Left forelimb (tissue), 1 donor: ENCODE results near the gene PRR3.

ENCODE experiments used
- DNase-seq: peaks from one replicate; pipeline ENCODE4 v3.0.0-alpha.2; 2018; ENCODE audit warnings: low spot score

The PRR3 gene

GRCh38 chr6:30571762-30572082, 14.6 kb downstream of the PRR3 start:
- no peak for DNase-seq

DNA sequence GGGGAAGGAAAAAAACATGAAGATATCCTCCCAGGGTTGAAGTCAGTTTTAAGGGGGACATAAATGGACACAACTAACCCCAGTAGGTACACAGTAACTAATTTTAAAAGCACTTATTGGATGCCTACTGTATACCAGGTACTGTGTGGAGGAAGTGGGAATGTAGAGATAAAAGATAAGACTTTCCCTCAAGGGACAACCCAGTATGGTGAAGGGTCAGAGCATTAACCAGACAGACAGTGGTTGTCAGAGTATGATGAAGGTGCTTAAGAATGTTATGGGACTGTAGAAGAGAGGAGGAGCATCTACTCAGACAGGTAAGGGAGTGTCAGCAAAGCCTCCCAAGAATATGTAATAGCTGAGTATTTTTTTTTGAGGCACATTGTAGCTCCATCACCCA, 15.1 kb downstream of the PRR3 start:
- no peak for DNase-seq

DNA sequence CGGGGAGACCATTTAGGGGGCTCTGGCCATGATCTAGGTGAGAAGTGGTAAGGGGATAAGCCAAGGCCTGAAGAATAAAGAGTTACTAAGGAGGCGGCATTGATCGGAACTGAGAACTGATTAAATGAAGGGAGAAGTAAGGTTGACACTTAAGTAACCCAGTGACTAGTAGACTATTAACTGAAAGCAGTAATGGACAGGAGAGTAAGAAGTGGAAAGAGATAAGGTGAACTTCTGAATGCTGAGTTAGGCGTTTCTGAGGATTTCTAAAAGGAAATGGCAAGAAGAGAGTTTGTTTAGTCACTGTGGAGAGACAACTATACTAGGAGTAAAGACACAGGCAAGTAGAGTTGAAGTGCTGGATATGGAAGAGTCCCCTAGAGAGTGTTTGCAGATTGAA, 16.0 kb downstream of the PRR3 start:
- DNase-seq, result no peak

- DNase-seq, result no peak
These were observed 21.0 kb downstream of the PRR3 start for GRCh38 chr6:30578051-30578450.

GRCh38 chr6:30583921-30584320, 26.8 kb downstream of the PRR3 start:
- no peak for DNase-seq

DNA sequence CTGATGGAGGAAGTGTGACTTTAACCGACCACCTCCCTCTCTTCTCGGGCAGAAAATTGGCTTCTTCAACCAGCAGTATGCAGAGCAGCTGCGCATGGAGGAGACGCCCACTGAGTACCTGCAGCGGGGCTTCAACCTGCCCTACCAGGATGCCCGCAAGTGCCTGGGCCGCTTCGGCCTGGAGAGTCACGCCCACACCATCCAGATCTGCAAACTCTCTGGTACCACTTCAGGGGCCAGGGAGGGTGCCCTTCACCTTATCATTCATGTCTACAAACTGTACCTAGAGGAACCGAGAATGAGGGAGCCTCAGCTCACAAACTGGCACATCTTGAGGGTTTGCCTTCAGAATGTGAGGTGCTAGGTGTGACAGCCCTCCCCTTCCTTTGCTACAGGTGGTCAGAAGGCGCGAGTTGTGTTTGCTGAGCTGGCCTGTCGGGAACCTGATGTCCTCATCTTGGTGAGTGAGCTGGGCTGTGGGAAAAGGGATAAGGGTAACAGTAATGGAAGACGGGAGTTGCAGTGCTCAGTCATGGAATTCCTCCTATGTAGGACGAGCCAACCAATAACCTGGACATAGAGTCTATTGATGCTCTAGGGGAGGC, 32.8 kb downstream of the PRR3 start:
- no peak for DNase-seq

GRCh38 chr6:30590509-30590908, 33.4 kb downstream of the PRR3 start:
- no peak for DNase-seq

DNA sequence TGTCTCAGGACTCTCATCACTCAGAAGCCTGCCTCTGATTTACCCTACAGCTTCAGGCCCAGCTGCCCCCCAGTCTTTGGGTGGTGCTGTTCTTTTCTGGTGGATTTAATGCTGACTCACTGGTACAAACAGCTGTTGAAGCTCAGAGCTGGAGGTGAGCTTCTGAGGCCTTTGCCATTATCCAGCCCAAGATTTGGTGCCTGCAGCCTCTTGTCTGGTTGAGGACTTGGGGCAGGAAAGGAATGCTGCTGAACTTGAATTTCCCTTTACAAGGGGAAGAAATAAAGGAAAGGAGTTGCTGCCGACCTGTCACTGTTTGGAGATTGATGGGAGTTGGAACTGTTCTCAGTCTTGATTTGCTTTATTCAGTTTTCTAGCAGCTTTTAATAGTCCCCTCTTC, 33.9 kb downstream of the PRR3 start:
- no peak for DNase-seq

- no peak for DNase-seq
These were observed 35.2 kb downstream of the PRR3 start for GRCh38 chr6:30592287-30592686.

DNA sequence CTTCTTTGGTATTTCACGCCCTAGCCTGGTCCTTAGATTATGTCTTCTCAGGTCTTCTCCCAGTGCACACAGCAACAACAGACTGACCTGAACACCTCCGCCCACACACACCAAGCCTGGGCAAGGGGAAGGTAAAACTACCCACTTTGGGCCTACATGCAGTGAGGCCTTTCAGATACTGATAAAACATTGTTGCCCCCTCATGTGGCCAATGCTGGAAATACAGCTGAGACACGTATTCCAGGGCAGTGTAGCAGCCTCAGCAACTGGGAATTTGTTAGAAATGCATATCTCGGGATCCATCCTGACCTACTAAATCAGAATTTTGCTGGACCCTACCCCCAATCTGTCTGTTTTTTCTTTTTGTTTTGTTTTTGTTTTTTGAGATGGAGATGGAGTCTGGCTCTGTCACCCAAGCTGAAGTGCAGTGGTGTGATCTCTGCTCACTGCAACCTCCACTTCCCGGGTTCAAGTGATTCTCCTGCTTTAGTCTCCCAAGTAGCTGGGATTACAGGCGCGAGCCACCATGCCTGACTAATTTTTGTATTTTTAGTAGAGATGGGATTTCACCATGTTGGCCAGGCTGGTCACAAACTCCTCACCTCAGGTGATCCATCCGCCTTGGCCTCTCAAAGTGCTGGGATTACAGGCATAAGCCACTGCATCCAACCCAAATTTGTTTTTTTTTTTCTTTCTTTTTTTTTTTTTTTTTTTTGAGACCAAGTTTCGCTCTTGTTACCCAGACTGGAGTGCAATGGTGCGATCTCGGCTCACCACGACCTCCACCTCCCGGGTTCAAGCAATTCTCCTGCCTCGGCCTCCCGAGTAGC, 40.4 kb downstream of the PRR3 start:
- peak; percentile 78 for DNase-seq

GRCh38 chr6:30598912-30599624, 42.0 kb downstream of the PRR3 start:
- no peak for DNase-seq

DNA sequence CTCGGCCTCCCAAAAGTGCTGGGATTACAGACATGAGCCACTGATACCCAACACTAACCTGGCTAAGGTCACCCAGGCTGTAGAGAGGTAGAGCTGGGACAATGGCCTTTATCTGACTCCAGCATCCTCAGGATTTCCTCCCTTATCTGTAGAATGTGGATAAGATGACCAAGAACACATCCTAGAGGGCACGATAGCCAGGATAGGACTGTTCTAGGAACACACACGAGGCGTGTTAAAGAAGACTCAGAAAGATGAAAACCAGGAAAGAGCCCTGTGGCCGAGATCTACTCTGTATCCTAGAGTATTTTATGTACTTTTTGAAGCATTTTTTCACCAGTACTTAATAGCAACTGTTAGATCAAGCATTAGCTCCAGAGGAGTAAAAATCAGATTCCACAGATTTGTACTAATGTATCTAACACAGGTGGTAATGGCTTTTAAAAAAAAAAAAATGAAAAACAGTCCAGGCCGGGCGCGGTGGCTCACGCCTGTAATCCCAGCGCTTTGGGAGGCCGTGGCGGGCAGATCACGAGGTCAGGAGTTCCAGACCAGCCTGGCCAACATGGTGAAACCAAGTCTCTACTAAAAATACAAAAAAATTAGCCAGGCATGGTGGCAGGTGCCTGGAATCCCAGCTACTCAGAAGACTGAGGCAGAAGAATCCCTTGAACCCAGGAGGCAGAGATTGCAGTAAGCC, 42.7 kb downstream of the PRR3 start:
- no peak for DNase-seq

DNA sequence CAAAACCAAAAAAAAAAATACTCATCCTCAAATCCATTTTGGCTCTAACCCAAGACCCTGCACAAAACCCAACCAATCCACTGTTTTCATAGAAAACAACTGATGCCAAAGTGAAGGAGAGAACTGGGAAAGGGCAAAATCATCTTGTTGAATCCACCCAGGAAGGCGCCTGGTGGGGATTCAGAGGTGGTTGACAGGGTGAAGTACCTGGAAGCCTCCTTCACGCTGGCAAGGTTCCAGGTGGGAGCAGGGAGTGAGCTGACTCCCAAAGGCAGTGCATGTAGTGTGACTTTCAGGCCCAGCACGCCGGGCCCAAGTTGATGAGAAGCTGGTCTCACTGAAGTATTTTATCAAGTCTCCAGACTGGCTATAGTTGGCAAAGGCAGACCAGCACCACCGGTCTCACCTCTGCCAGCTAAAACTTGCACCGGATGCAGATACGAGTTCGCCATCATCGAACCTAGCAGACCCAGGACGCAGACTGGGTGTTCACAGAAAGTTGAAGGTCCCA, 43.4 kb downstream of the PRR3 start:
- DNase-seq, result no peak

DNA sequence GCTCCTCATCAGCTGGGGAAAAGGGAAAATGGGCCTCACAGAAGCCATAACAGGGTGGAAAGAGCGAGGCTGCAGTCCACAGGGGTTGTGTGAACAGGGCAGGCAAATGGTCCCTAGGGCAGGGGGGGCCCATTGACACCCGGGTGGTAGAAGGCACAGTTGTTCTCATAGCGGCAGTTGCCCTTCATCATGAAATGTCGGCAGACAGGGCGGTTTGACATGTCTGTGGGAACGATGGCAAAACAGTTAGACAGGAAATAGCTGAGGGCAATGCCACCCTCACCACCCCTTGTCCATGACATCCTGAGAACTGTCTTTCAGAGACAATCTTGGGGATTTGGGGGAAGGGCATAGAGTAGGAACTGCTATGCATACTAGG, 44.3 kb downstream of the PRR3 start:
- DNase-seq, result no peak

- DNase-seq, result no peak
These were observed 44.9 kb downstream of the PRR3 start for GRCh38 chr6:30601815-30602641.

DNA sequence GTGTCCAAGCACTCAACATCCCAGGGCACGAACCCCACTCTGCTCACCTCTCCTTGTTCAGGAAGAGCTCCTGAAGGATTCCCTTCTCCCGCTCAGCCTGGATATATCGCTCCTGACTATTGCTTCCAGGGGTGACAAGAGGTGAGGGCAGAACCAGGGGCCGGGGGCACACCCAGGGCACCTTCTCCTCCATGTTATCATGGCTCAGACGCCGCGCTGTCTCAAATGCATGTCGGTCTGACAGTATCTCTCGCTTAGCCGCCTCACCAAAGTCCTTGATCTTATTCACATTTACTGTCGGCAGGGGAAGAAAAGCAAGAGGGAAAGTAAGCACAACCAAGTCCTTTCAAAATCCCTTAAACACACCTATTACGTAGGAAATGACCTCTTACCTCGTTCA, 46.9 kb downstream of the PRR3 start:
- no peak for DNase-seq

GRCh38 chr6:30610065-30610464, 53.0 kb downstream of the PRR3 start:
- no peak for DNase-seq

- DNase-seq, result no peak
These were observed 54.2 kb downstream of the PRR3 start for GRCh38 chr6:30611150-30611855.

GRCh38 chr6:30611856-30612194, 54.7 kb downstream of the PRR3 start:
- no peak for DNase-seq

DNA sequence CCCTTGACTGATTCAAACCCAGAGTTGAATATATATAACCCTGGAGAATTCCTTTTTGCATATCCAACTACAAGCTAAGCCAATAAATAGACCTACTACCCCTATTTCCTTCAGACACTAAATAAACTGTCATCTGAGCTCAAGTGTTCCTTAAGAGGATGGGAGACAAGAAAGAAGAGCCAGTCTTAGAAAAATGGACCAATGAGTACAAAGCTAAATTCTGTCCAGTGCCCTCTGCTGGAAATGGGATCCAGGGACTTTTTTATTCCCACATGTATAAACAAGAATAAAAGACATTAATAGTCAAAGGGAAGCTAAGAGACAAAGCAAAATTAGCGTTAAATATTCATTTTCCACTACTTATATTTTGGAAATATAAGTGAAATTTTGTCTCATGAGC, 55.1 kb downstream of the PRR3 start:
- no peak for DNase-seq

GRCh38 chr6:30612687-30613248, 55.7 kb downstream of the PRR3 start:
- DNase-seq, result no peak
